K562 (cell line): Measurements from ENCODE around the gene PSMA1. TPM values are rescaled to one million over a fixed set of nuclear protein-coding genes. Genes with fewer than 3 reads are reported as not detected.

Experiments
- ATAC-seq: fragments of 200-7000 bp; cut with Tn5 transposase; 3 replicates; pipeline ENCODE4 v1.9.1; 2020; ENCODE audit warnings: moderate library complexity
- BruUV-seq: library from RNA; stranded (reverse); fragments of 400-500 nt; replicated peaks from 2 replicates; lab custom pipeline; 2021; lab: Mats Ljungman, UMichigan
- CTCF ChIA-PET: fragments of 300-600 bp; formaldehyde crosslinking; extraction: SDS; loops from one replicate; lab custom pipeline; 2021; ENCODE audit warnings: low intra/inter-chr PET ratio; lab: Yijun Ruan, JAX
- POLR2A ChIA-PET: fragments of 300-600, 350-650 bp; sonication (Branson Sonifier 250); formaldehyde crosslinking; extraction: SDS; loops from one replicate; lab custom pipeline; 2021; ENCODE audit warnings: antibody characterized with exemption, inconsistent platforms; lab: Yijun Ruan, JAX
- DNase-seq, 4 experiments: peaks; one replicate each; pipeline versions ENCODE4 v3.0.0 to v3.0.0-alpha.2; 2011 to 2018; ENCODE audit warnings: low spot score in 3 of 4, mixed read lengths in 3 of 4; ENCODE audit errors: extremely low read depth in 1 of 4
- FAIRE-seq: peaks from 2 replicates; lab custom pipeline; 2011; peaks lifted over from hg19 to GRCh38; lab: Jason Lieb, UNC
- H2AFZ ChIP-seq: 2 replicates; pipeline ENCODE4 v1.6.0; 2011; ENCODE audit warnings: low read depth, low read length, control low read depth, inconsistent platforms
- H3K27ac ChIP-seq: fragments of 200-600 bp; 3 replicates; pipeline ENCODE4 v1.8.0; 2011; ENCODE audit warnings: low read depth, mild to moderate bottlenecking, control low read depth, inconsistent platforms, low read length, moderate library complexity, mixed read lengths; ENCODE audit errors: extremely low read depth
- H3K27me3 ChIP-seq, 2 experiments: fragments of 300-600 bp in 1 of 2; 2 replicates in 1 of 2; 3 replicates in 1 of 2; pipeline versions ENCODE4 v1.6.0 to v1.8.0; 2011; ENCODE audit warnings: inconsistent platforms in 2 of 2, low read length in 2 of 2, mild to moderate bottlenecking in 1 of 2, mixed read lengths in 1 of 2, moderate library complexity in 1 of 2; ENCODE audit not compliant: control insufficient read depth in 2 of 2, insufficient read depth in 2 of 2
- H3K36me3 ChIP-seq: fragments of 300-600 bp; 3 replicates; pipeline ENCODE4 v1.8.0; 2011; ENCODE audit warnings: mild to moderate bottlenecking, low read length, inconsistent platforms; ENCODE audit not compliant: control insufficient read depth, insufficient read depth
- H3K4me1 ChIP-seq, 2 experiments: fragments of 200-600 bp in 1 of 2; replicated peaks in 1 of 2; 2 replicates in 1 of 2; 3 replicates in 1 of 2; pipeline versions ENCODE4 v1.5.1 to v1.8.0; 2011; ENCODE audit warnings: inconsistent platforms in 2 of 2, low read length in 2 of 2, mild to moderate bottlenecking in 1 of 2, mixed read lengths in 1 of 2, moderate library complexity in 1 of 2; ENCODE audit not compliant: control insufficient read depth in 2 of 2, insufficient read depth in 2 of 2
- H3K4me2 ChIP-seq: 2 replicates; pipeline ENCODE4 v1.6.1; 2011; ENCODE audit warnings: low read length, control low read depth, inconsistent platforms, mixed read lengths; ENCODE audit not compliant: insufficient read depth
- H3K4me3 ChIP-seq: fragments of 200-600 bp; sonication (generic), shearing (Covaris generic); 2 replicates; pipeline ENCODE4 v1.5.1; 2016; ENCODE audit warnings: control low read depth, inconsistent platforms
- H3K79me2 ChIP-seq: fragments of 200-600 bp; 3 replicates; pipeline ENCODE4 v1.8.0; 2011; ENCODE audit warnings: low read length, inconsistent platforms; ENCODE audit not compliant: control insufficient read depth, insufficient read depth
- H3K9ac ChIP-seq, 2 experiments: 2 replicates each; pipeline versions ENCODE4 v1.6.0 to v1.6.1; 2011; ENCODE audit warnings: low read depth in 2 of 2, low read length in 2 of 2, control low read depth in 1 of 2, inconsistent platforms in 1 of 2, mild to moderate bottlenecking in 1 of 2, mixed read lengths in 1 of 2; ENCODE audit not compliant: insufficient read depth in 1 of 2
- H3K9me1 ChIP-seq: one replicate; pipeline ENCODE4 v1.6.0; 2011; ENCODE audit warnings: inconsistent platforms, mild to moderate bottlenecking, low read length, moderate library complexity; ENCODE audit not compliant: control insufficient read depth, insufficient read depth
- H3K9me3 ChIP-seq: replicated peaks from 2 replicates; pipeline ENCODE4 v1.5.1; 2011; ENCODE audit warnings: low read depth, low read length, inconsistent platforms; ENCODE audit not compliant: control insufficient read depth, insufficient read depth
- H4K20me1 ChIP-seq: replicated peaks from 2 replicates; pipeline ENCODE4 v1.6.1; 2011; ENCODE audit warnings: low read length, inconsistent platforms, mixed read lengths; ENCODE audit not compliant: control insufficient read depth, insufficient read depth
- BDP1 ChIP-seq: IDR thresholded peaks from 3 replicates; pipeline ENCODE4 v1.6.1; 2011; ENCODE audit not compliant: insufficient read length, insufficient read depth
- KLF10 ChIP-seq: fragments of 250-450 bp; sonication (Bioruptor Pico); IDR thresholded peaks from 2 replicates; pipeline ENCODE4 v1.6.1; 2021; ENCODE audit warnings: matching md5 sums
- WGBS: fragments of 100-300 bp; shearing (Covaris generic); methylation state at CpG from one replicate; pipeline ENCODE4 v1.1.6; 2016; ENCODE audit warnings: low coverage, mixed read lengths; ENCODE audit not compliant: insufficient coverage; ENCODE audit errors: missing lambda C conversion rate; 5-methylcytosine and 5-hydroxymethylcytosine counted together
- in situ Hi-C: fragments of 300-500 bp; cut with MboI; formaldehyde crosslinking; loops from 4 replicates; pipeline ENCODE4 v1.15.0; 2018; ENCODE audit warnings: inconsistent platforms, mixed read lengths
- intact Hi-C: fragments of 100-400 bp; cut with micrococcal nuclease; formaldehyde crosslinking; loops from 2 replicates; pipeline ENCODE4 v1.14.2; 2022
- polyA plus RNA-seq, 8 experiments: library from polyadenylated mRNA; depleted of rRNA in 4 of 8; stranded (reverse) in 5 of 8; unstranded in 3 of 8; fragments of >200 nt; fragmentation: Nextera tagmentation in 2 of 8; fragmentation: Illumina TruSeq in 1 of 8; extraction: Ambion mirVana in 2 of 8; extraction: Trizol in 1 of 8; gene quantifications; 2 replicates each; pipeline versions ENCODE4 v1.2.1 to v1.2.3, GENCODE V29; 2011 to 2014; ENCODE audit warnings: inconsistent platforms in 1 of 8, missing spikeins in 1 of 8
- total RNA-seq, 7 experiments: library from RNA; depleted of rRNA in 6 of 7; stranded (reverse); fragments of >200 nt in 6 of 7; fragmentation: Illumina TruSeq in 2 of 7; extraction: Trizol in 2 of 7; gene quantifications; 2 replicates each; pipeline versions ENCODE4 v1.2.1 to v1.2.3, GENCODE V29; 2011 to 2021; ENCODE audit warnings: low replicate concordance in 1 of 7
- TF ChIP-seq, protein P1 (sequence below): sonication (generic); formaldehyde crosslinking; IDR thresholded peaks from 2 replicates; pipeline ENCODE4 v1.8.0; 2022; ENCODE audit warnings: mild to moderate bottlenecking, missing genetic modification reagents, borderline replicate concordance

The PSMA1 gene
- total and polyA plus RNA-seq, 9 of the 15 experiments (the other 6 are each of a cell fraction or from before 2014, with no cell fraction given) = 283 to 1,007 (median 424) TPM

DNA sequence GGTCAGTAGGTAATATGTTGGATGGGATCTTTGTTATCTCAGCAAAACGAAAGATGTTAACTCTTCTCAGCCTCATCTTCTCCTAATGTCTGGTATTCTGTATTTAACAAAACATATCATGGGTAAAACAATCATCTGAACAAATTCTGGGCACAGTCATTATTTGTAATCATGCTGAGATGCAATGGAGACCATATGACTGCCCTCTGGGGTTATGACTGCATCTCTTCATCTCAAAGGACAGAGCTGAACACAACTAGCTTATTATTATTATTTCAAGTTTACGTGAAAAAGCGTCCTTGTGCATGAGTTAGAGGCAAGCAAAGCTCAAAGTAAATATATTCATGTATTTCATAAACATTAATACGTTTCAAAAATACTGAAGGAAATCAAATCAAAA is 29.7 kb upstream of the PSMA1 start:
- FAIRE-seq = no peak

More for the DNA sequence above, 29.7 kb upstream of the PSMA1 start:
- H3K9ac ChIP-seq = no peak overlapping the region
- in situ Hi-C loops = no loop called here
- BruUV-seq = no TSS peak
- ATAC-seq = no peak
- H3K36me3 ChIP-seq = peaks cover 3% of the 10 kb centered on the region; the same call in 1 of the 3 replicates
- H3K9me3 ChIP-seq = no peaks in the 10 kb centered on the region
- ChIA-PET POLR2A (interaction anchor here (1.0 kb wide), 1 partner anchor 12 kb away, joined by 4 read pairs; no protein-coding TSS in a partner anchor), CTCF (no interaction called here)
- H3K4me3 ChIP-seq = no peak overlapping the region
- H3K27ac ChIP-seq = no peak overlapping the region
- DNase-seq = no peak
- H2AFZ ChIP-seq = no peak overlapping the region
- H3K4me2 ChIP-seq = no peak overlapping the region
- H3K27me3 ChIP-seq = no peaks in the 10 kb centered on the region
- no peaks in the 10 kb centered on the region for H3K79me2 ChIP-seq
- TF ChIP-seq KLF10 (CRISPR knock-in tag) = no peak
- TF ChIP-seq BDP1 = no peak
- TF ChIP-seq, protein P1, sequence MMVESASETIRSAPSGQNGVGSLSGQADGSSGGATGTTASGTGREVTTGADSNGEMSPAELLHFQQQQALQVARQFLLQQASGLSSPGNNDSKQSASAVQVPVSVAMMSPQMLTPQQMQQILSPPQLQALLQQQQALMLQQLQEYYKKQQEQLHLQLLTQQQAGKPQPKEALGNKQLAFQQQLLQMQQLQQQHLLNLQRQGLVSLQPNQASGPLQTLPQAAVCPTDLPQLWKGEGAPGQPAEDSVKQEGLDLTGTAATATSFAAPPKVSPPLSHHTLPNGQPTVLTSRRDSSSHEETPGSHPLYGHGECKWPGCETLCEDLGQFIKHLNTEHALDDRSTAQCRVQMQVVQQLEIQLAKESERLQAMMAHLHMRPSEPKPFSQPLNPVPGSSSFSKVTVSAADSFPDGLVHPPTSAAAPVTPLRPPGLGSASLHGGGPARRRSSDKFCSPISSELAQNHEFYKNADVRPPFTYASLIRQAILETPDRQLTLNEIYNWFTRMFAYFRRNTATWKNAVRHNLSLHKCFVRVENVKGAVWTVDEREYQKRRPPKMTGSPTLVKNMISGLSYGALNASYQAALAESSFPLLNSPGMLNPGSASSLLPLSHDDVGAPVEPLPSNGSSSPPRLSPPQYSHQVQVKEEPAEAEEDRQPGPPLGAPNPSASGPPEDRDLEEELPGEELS = no peak
- H3K4me1 ChIP-seq = peaks cover 0 to under 1% of the 10 kb centered on the region in 2 experiments; a peak in 3 of 5 replicates
- H3K9me1 ChIP-seq = no peaks in the 10 kb centered on the region
- no peaks in the 10 kb centered on the region for H4K20me1 ChIP-seq
- 68% methylated on average over 4 of the region's 4 CpGs for WGBS
- intact Hi-C loops = no loop called here
